Measurements from ENCODE around the gene GDF2.

Gene GDF2

DNA sequence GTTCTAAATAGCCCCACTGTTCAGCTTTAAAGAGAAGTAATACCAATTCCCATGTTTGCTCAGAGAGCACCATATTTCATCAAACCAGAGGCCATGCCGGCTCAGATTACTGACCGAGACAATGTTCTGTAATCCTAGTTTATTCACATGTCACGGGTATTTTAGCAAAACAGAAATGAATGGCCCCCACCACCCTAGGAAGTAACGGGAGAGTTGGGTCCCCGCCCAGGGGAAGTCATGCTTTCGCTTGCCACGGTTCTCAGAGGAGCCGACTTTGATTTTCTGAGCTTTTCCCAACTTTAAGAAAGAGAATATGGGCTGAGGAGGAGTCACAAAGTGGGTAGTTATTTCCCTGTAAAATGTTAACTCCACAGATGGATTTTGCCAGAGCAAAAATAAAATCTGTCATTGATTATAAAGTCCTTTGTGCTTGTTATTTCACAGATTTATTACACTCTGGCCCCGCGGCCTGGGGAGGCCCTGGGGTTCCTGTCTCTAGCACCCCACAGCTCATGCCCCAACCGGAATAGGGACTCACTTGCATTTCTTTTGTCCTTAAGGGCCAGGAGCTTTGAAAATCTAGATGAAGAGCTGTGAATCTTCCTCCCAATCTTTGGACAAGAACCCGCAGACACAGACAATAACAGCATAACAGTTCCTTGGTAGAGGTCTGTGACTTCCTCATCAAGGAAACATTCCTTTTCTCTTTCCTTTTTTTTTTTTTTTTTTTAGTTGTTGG is 25.9 kb upstream of the GDF2 start:
- ChIA-PET CTCF (interaction anchor here (0.8 kb wide), 2 partner anchors 249 to 272 kb away, joined by 3 read pairs; no protein-coding TSS in a partner anchor), POLR2A (no interaction called here)
- no peak for DNase-seq (ENCODE audit: low read depth, low spot score)
- TF ChIP-seq, protein P1, sequence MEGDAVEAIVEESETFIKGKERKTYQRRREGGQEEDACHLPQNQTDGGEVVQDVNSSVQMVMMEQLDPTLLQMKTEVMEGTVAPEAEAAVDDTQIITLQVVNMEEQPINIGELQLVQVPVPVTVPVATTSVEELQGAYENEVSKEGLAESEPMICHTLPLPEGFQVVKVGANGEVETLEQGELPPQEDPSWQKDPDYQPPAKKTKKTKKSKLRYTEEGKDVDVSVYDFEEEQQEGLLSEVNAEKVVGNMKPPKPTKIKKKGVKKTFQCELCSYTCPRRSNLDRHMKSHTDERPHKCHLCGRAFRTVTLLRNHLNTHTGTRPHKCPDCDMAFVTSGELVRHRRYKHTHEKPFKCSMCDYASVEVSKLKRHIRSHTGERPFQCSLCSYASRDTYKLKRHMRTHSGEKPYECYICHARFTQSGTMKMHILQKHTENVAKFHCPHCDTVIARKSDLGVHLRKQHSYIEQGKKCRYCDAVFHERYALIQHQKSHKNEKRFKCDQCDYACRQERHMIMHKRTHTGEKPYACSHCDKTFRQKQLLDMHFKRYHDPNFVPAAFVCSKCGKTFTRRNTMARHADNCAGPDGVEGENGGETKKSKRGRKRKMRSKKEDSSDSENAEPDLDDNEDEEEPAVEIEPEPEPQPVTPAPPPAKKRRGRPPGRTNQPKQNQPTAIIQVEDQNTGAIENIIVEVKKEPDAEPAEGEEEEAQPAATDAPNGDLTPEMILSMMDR (IDR thresholded peaks at IDR 0.05; ENCODE audit: insufficient read depth, low read length, missing control alignments), result no peak
- H3K4me3 ChIP-seq (ENCODE audit: low read depth, low read length), result no peak overlapping the region

DNA sequence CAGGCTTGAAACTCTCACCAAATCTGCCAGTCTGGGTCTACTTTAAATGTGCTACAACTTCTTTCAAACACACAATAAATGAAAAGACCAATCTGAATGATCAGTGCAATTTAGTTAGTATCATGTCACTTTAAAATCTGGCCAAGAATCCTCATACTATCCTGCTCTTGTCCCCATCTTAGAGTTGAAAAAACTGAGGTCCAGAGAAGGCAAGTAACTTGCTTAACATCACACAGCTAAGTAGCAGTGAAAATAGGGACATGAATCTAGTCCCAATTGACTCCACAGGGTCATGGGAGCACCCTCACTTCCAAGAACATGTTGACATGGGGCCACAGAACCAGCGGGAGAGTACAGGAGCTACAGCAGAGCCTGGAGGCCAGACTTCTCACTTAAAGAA is 25.3 kb upstream of the GDF2 start:
- POLR2A ChIA-PET, result no interaction called here

DNA sequence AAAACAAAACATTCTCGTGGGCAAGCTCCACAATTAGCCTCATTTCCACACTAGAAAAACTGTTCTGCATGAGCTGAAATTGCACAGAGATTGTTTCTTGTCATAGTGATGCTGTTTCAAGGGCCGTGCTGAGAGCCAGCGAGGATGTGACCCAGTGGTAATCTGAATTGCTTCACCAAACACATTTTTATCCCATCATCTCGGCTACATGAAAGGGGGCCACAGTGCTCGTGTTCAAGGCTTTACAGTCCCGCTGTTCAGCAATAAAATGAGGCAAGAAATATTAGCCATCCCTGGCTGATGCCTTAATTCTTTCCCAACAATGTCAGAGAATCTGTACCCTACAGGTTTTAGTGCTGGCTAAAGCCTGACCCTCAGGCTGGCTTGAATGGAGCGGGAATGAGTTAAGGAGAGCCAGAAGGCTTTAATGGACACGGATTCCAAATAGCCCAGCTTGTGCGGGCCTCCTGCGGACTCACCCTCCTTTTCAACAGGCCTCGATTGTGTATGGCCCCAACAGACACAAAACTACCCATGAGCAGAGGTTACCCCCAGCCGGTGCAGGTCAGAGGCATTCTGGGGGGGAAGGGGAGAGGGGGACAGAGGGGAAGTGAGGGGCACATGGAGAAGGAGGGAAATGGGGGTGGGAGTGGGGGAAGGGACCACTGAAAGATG is 24.3 kb upstream of the GDF2 start:
- POLR2A ChIA-PET, result no interaction called here

More for the DNA sequence above, 25.3 kb upstream of the GDF2 start:
- TF ChIP-seq, protein P1 (IDR thresholded peaks at IDR 0.05; ENCODE audit: insufficient read depth, low read length, missing control alignments), result no peak
- CTCF ChIA-PET, result interaction anchor here (1.1 kb wide), 1 partner anchor 15 kb away, joined by 3 read pairs; no protein-coding TSS in a partner anchor
- H3K4me3 ChIP-seq (ENCODE audit: low read depth, low read length), result no peak overlapping the region
- DNase-seq (ENCODE audit: low read depth, low spot score), result no peak

DNA sequence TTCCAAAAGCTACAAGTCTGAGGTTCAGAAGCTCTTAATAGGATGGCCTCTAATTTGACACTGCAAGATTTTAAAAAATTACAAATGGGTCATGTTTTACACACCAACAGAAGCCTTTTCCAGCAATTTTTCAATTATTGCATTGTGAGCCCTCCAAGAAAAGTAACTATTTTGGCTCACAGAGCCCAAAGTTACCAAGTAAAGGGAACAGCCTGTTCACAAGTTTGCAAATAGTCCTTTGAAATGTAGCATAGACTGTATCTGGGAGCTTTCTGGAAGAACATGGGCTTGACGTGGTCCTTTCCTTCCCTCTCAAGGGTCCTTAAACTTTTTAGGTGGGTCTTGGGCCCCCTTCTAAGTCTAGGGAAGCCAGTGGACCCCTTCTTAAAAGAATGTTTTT is 23.5 kb upstream of the GDF2 start:
- CTCF ChIA-PET, result interaction anchor here (0.9 to 2.1 kb wide), 3 partner anchors 14 to 274 kb away, joined by 3 to 6 read pairs (median 4); no protein-coding TSS in a partner anchor

More for the DNA sequence above, 24.3 kb upstream of the GDF2 start:
- CTCF ChIA-PET, result interaction anchor here (0.6 to 1.4 kb wide), 4 partner anchors 14 to 250 kb away, joined by 3 to 4 read pairs (median 3); no protein-coding TSS in a partner anchor
- TF ChIP-seq, protein P1 (IDR thresholded peaks at IDR 0.05; ENCODE audit: insufficient read depth, low read length, missing control alignments), result no peak
- no peak for DNase-seq (ENCODE audit: low read depth, low spot score)
- no peak overlapping the region for H3K4me3 ChIP-seq (ENCODE audit: low read depth, low read length)

GRCh38 chr10:47299611-47300428 is 22.4 kb upstream of the GDF2 start, which contains the start of gene GDF10:
Gene GDF10 (plus strand): TSS chr10:47300197. CDS start chr10:47300652, 455 bp downstream.
- no peak within 1 kb of the TSS for H3K4me3 ChIP-seq (ENCODE audit: low read depth, low read length)
- POLR2A ChIA-PET, result no interaction called here
- TF ChIP-seq, protein P1 (IDR thresholded peaks at IDR 0.05; ENCODE audit: insufficient read depth, low read length, missing control alignments), result no peak
- no peak for DNase-seq (ENCODE audit: low read depth, low spot score)
- CTCF ChIA-PET, result interaction anchor here (0.9 to 2.1 kb wide), 3 partner anchors 252 to 275 kb away, joined by 4 to 6 read pairs (median 5); no protein-coding TSS in a partner anchor

More for the DNA sequence above, 23.5 kb upstream of the GDF2 start:
- H3K4me3 ChIP-seq (ENCODE audit: low read depth, low read length), result no peak overlapping the region
- TF ChIP-seq, protein P1 (IDR thresholded peaks at IDR 0.05; ENCODE audit: insufficient read depth, low read length, missing control alignments), result no peak
- DNase-seq (ENCODE audit: low read depth, low spot score), result no peak
- POLR2A ChIA-PET, result no interaction called here

All from AG04449 (cell line).